ENCODE data around the gene DEFB124.
A peak's percentile ranks its signal among the peaks of the same experiment; 100 is the strongest.

The DEFB124 gene

DNA sequence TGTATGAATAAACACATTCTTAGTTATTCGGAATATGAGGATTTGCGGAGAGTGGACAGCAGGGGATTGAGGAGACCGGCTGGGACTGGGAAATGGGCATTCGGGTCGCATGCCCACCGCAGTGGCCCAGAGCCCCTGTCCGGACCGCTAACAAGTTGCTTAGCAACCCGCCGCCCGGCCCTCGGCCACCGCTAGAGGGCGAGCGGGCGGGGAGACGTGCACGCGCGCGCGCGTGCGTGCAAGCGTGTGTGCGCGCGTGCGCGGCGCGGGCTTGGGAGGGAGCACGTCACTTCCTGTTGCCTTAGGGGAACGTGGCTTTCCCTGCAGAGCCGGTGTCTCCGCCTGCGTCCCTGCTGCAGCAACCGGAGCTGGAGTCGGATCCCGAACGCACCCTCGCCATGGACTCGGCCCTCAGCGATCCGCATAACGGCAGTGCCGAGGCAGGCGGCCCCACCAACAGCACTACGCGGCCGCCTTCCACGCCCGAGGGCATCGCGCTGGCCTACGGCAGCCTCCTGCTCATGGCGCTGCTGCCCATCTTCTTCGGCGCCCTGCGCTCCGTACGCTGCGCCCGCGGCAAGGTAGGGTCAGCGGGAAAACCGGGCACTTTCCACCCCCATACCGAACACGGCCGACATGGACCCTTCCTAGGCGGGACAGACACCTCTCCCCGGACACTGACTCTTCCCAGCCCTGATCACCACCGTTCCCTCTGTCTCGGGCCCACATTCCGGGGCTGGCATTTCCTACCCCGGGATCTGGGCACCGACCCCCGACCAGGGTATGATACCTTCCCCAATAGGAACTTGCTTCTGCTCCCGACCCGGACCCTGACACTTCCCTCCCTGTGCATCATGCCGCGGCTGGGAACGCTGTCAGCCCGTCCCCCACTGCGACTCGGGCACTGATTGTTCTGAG, 39.5 kb upstream of the DEFB124 start, which contains the start of gene HM13:
HM13 (plus strand) TSS at position 289 of the 918 bp plus-strand sequence; CDS start at position 399, 110 bp downstream.
- ATAC-seq: peak; percentile 87
- TF ChIP-seq ZNF8 (CRISPR knock-in tag; IDR thresholded peaks at IDR 0.05) (peak; percentile 66; the same call in 1 of the 2 replicates), ZNF70 (CRISPR knock-in tag; IDR thresholded peaks at IDR 0.05) (peak; percentile 33; the same call in 1 of the 2 replicates), ZNF565 (CRISPR knock-in tag; conservative IDR thresholded peaks at IDR 0.05; ENCODE audit: low read depth) (peak; percentile 90; the same call in 1 of the 2 replicates), OSR1 (CRISPR knock-in tag; IDR thresholded peaks at IDR 0.05) (peak; percentile 15; the same call in 1 of the 2 replicates), PPARA (CRISPR knock-in tag; IDR thresholded peaks at IDR 0.05; ENCODE audit: borderline replicate concordance) (no peak), ZC3H10 (CRISPR knock-in tag; IDR thresholded peaks at IDR 0.05) (0 out of 2 replicates have a peak, but pooled peaks have one; percentile 16), GLIS3 (CRISPR knock-in tag; IDR thresholded peaks at IDR 0.05) (no peak), CSDC2 (CRISPR knock-in tag; IDR thresholded peaks at IDR 0.05) (peak; percentile 98), BACH2 (CRISPR knock-in tag; IDR thresholded peaks at IDR 0.05; ENCODE audit: borderline replicate concordance) (no peak), ARNTL (CRISPR knock-in tag; IDR thresholded peaks at IDR 0.05; ENCODE audit: borderline replicate concordance, low read depth) (no peak), SNAI2 (CRISPR knock-in tag; IDR thresholded peaks at IDR 0.05) (peak; percentile 98), ISL1 (CRISPR knock-in tag; IDR thresholded peaks at IDR 0.05) (no peak), TOX (CRISPR knock-in tag; IDR thresholded peaks at IDR 0.05; ENCODE audit: borderline replicate concordance) (no peak), ZFP30 (CRISPR knock-in tag; IDR thresholded peaks at IDR 0.05) (no peak), ZFP3 (CRISPR knock-in tag; IDR thresholded peaks at IDR 0.05) (peak; percentile 84), ESRRG (CRISPR knock-in tag; IDR thresholded peaks at IDR 0.05) (no peak), RARB (CRISPR knock-in tag; IDR thresholded peaks at IDR 0.05) (no peak), TCF4 (CRISPR knock-in tag; IDR thresholded peaks at IDR 0.05; ENCODE audit: borderline replicate concordance) (no peak)
- TF ChIP-seq, protein P1, sequence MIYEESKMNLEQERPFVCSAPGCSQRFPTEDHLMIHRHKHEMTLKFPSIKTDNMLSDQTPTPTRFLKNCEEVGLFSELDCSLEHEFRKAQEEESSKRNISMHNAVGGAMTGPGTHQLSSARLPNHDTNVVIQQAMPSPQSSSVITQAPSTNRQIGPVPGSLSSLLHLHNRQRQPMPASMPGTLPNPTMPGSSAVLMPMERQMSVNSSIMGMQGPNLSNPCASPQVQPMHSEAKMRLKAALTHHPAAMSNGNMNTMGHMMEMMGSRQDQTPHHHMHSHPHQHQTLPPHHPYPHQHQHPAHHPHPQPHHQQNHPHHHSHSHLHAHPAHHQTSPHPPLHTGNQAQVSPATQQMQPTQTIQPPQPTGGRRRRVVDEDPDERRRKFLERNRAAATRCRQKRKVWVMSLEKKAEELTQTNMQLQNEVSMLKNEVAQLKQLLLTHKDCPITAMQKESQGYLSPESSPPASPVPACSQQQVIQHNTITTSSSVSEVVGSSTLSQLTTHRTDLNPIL (CRISPR knock-in tag; IDR thresholded peaks at IDR 0.05; ENCODE audit: low read depth): no peak
- TF ChIP-seq, protein P2, sequence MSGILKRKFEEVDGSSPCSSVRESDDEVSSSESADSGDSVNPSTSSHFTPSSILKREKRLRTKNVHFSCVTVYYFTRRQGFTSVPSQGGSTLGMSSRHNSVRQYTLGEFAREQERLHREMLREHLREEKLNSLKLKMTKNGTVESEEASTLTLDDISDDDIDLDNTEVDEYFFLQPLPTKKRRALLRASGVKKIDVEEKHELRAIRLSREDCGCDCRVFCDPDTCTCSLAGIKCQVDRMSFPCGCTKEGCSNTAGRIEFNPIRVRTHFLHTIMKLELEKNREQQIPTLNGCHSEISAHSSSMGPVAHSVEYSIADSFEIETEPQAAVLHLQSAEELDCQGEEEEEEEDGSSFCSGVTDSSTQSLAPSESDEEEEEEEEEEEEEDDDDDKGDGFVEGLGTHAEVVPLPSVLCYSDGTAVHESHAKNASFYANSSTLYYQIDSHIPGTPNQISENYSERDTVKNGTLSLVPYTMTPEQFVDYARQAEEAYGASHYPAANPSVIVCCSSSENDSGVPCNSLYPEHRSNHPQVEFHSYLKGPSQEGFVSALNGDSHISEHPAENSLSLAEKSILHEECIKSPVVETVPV (CRISPR knock-in tag; IDR thresholded peaks at IDR 0.05): no peak
- TF ChIP-seq, protein P3, sequence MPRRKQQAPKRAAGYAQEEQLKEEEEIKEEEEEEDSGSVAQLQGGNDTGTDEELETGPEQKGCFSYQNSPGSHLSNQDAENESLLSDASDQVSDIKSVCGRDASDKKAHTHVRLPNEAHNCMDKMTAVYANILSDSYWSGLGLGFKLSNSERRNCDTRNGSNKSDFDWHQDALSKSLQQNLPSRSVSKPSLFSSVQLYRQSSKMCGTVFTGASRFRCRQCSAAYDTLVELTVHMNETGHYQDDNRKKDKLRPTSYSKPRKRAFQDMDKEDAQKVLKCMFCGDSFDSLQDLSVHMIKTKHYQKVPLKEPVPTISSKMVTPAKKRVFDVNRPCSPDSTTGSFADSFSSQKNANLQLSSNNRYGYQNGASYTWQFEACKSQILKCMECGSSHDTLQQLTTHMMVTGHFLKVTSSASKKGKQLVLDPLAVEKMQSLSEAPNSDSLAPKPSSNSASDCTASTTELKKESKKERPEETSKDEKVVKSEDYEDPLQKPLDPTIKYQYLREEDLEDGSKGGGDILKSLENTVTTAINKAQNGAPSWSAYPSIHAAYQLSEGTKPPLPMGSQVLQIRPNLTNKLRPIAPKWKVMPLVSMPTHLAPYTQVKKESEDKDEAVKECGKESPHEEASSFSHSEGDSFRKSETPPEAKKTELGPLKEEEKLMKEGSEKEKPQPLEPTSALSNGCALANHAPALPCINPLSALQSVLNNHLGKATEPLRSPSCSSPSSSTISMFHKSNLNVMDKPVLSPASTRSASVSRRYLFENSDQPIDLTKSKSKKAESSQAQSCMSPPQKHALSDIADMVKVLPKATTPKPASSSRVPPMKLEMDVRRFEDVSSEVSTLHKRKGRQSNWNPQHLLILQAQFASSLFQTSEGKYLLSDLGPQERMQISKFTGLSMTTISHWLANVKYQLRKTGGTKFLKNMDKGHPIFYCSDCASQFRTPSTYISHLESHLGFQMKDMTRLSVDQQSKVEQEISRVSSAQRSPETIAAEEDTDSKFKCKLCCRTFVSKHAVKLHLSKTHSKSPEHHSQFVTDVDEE (CRISPR knock-in tag; IDR thresholded peaks at IDR 0.05): peak; percentile 99
- TF ChIP-seq, protein P4, sequence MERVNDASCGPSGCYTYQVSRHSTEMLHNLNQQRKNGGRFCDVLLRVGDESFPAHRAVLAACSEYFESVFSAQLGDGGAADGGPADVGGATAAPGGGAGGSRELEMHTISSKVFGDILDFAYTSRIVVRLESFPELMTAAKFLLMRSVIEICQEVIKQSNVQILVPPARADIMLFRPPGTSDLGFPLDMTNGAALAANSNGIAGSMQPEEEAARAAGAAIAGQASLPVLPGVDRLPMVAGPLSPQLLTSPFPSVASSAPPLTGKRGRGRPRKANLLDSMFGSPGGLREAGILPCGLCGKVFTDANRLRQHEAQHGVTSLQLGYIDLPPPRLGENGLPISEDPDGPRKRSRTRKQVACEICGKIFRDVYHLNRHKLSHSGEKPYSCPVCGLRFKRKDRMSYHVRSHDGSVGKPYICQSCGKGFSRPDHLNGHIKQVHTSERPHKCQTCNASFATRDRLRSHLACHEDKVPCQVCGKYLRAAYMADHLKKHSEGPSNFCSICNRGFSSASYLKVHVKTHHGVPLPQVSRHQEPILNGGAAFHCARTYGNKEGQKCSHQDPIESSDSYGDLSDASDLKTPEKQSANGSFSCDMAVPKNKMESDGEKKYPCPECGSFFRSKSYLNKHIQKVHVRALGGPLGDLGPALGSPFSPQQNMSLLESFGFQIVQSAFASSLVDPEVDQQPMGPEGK (CRISPR knock-in tag; IDR thresholded peaks at IDR 0.05; ENCODE audit: borderline replicate concordance): no peak
- TF ChIP-seq, protein P5, sequence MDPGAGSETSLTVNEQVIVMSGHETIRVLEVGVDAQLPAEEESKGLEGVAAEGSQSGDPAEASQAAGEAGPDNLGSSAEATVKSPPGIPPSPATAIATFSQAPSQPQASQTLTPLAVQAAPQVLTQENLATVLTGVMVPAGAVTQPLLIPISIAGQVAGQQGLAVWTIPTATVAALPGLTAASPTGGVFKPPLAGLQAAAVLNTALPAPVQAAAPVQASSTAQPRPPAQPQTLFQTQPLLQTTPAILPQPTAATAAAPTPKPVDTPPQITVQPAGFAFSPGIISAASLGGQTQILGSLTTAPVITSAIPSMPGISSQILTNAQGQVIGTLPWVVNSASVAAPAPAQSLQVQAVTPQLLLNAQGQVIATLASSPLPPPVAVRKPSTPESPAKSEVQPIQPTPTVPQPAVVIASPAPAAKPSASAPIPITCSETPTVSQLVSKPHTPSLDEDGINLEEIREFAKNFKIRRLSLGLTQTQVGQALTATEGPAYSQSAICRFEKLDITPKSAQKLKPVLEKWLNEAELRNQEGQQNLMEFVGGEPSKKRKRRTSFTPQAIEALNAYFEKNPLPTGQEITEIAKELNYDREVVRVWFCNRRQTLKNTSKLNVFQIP (CRISPR knock-in tag; IDR thresholded peaks at IDR 0.05; ENCODE audit: borderline replicate concordance, low read depth): no peak
